ENCODE results near the gene UBE2E2. TPM values are rescaled to one million over a fixed set of nuclear protein-coding genes. Genes with fewer than 3 reads are reported as not detected.

UBE2E2 gene
- total RNA-seq, 1 donor from 2014 or later: 89.8 TPM

- no peak overlapping the region for H2AFZ ChIP-seq (replicated peaks)
- H4K20me1 ChIP-seq (ENCODE audit: low read depth): no peaks in the 10 kb centered on the region
These were observed 272.3 kb downstream of the UBE2E2 start for GRCh38 chr3:23475446-23475845.

GRCh38 chr3:23479026-23479425, 275.9 kb downstream of the UBE2E2 start:
- DNase-seq (ENCODE audit: low spot score): no peak
- no peaks in the 10 kb centered on the region for H4K20me1 ChIP-seq (ENCODE audit: low read depth)
- TF ChIP-seq CTCF (IDR thresholded peaks at IDR 0.05): no peak
- TF ChIP-seq EZH2phosphoT487 (IDR thresholded peaks at IDR 0.05): no peak
- no peak for TF ChIP-seq EZH2 (IDR thresholded peaks at IDR 0.05)

More at GRCh38 chr3:23475446-23475845, 272.3 kb downstream of the UBE2E2 start:
- H3K9me3 Mint-ChIP-seq: peaks cover 2% of the 10 kb centered on the region
- Histone ChIP-seq H3K27me3 (no peaks in the 10 kb centered on the region), H3K27ac (no peak overlapping the region), H3K9ac (no peak overlapping the region), H3F3A (ENCODE audit: low read depth) (no peaks in the 10 kb centered on the region), H3K4me3 (no peak overlapping the region), H3K4me1 (peaks cover 15% of the 10 kb centered on the region), H3K36me3 (no peaks in the 10 kb centered on the region), H3K9me3 (ENCODE audit: low read depth) (no peaks in the 10 kb centered on the region), H3K4me2 (no peak overlapping the region), H3K79me2 (ENCODE audit: low read depth) (peaks cover 8% of the 10 kb centered on the region)
- H3K27ac Mint-ChIP-seq: no peak overlapping the region
- TF ChIP-seq CTCF (IDR thresholded peaks at IDR 0.05): no peak
- TF ChIP-seq EZH2phosphoT487 (IDR thresholded peaks at IDR 0.05): no peak
- no peak for TF ChIP-seq EZH2 (IDR thresholded peaks at IDR 0.05)
- H3K4me3 Mint-ChIP-seq: no peak overlapping the region
- DNase-seq (ENCODE audit: low spot score): no peak
- H3K27me3 Mint-ChIP-seq (ENCODE audit: insufficient read depth, low read depth): no peaks in the 10 kb centered on the region
- peaks cover 4% of the 10 kb centered on the region for H3K4me1 Mint-ChIP-seq
- peaks cover 7% of the 10 kb centered on the region for H3K36me3 Mint-ChIP-seq

GRCh38 chr3:23479615-23480328, 276.6 kb downstream of the UBE2E2 start:
- Histone ChIP-seq H3K36me3 (no peaks in the 10 kb centered on the region), H2AFZ (replicated peaks) (no peak overlapping the region), H3K4me2 (no peak overlapping the region), H3K9me3 (ENCODE audit: low read depth) (no peaks in the 10 kb centered on the region), H3K4me3 (no peak overlapping the region), H3K79me2 (ENCODE audit: low read depth) (peaks cover 8% of the 10 kb centered on the region), H4K20me1 (ENCODE audit: low read depth) (no peaks in the 10 kb centered on the region), H3K4me1 (peaks cover 33% of the 10 kb centered on the region), H3K27ac (no peak overlapping the region), H3F3A (ENCODE audit: low read depth) (no peaks in the 10 kb centered on the region), H3K27me3 (no peaks in the 10 kb centered on the region), H3K9ac (no peak overlapping the region)
- Mint-ChIP-seq H3K9me3 (peaks cover 8% of the 10 kb centered on the region), H3K36me3 (peaks cover 9% of the 10 kb centered on the region), H3K27ac (no peak overlapping the region), H3K4me1 (peaks cover 20% of the 10 kb centered on the region), H3K27me3 (ENCODE audit: insufficient read depth, low read depth) (no peaks in the 10 kb centered on the region), H3K4me3 (no peak overlapping the region)
- DNase-seq (ENCODE audit: low spot score): no peak
- no peak for TF ChIP-seq CTCF (IDR thresholded peaks at IDR 0.05)
- TF ChIP-seq EZH2phosphoT487 (IDR thresholded peaks at IDR 0.05): no peak
- no peak for TF ChIP-seq EZH2 (IDR thresholded peaks at IDR 0.05)

More at GRCh38 chr3:23479026-23479425, 275.9 kb downstream of the UBE2E2 start:
- H3K4me3 Mint-ChIP-seq: no peak overlapping the region
- Histone ChIP-seq H3K4me3 (no peak overlapping the region), H3K27ac (no peak overlapping the region), H2AFZ (replicated peaks) (no peak overlapping the region), H3K79me2 (ENCODE audit: low read depth) (peaks cover 8% of the 10 kb centered on the region), H3K9me3 (ENCODE audit: low read depth) (no peaks in the 10 kb centered on the region), H3K4me1 (peaks cover 32% of the 10 kb centered on the region), H3K27me3 (no peaks in the 10 kb centered on the region), H3K36me3 (no peaks in the 10 kb centered on the region), H3K9ac (no peak overlapping the region), H3F3A (ENCODE audit: low read depth) (no peaks in the 10 kb centered on the region), H3K4me2 (no peak overlapping the region)
- H3K27me3 Mint-ChIP-seq (ENCODE audit: insufficient read depth, low read depth): no peaks in the 10 kb centered on the region
- H3K4me1 Mint-ChIP-seq: peaks cover 18% of the 10 kb centered on the region
- peaks cover 6% of the 10 kb centered on the region for H3K36me3 Mint-ChIP-seq
- H3K9me3 Mint-ChIP-seq: peaks cover 2% of the 10 kb centered on the region
- no peak overlapping the region for H3K27ac Mint-ChIP-seq
